Testis (tissue), 2 donors: Measurements from ENCODE around the gene MFSD12.

ENCODE experiments used
- CTCF ChIP-seq, 3 experiments: fragments of 450-650 bp in 2 of 3; fragments of 200-600 bp in 1 of 3; sonication (generic) in 1 of 3; IDR thresholded peaks; one replicate each; pipeline ENCODE4 v1.5.1; 2016 to 2019; ENCODE audit warnings: antibody characterized with exemption in 3 of 3, mild to moderate bottlenecking in 2 of 3, moderate library complexity in 1 of 3
- POLR2A ChIP-seq: fragments of 450-650 bp; IDR thresholded peaks from one replicate; pipeline ENCODE4 v1.6.1; 2017; ENCODE audit warnings: antibody characterized with exemption, mild to moderate bottlenecking, moderate library complexity

GRCh38 chr19:3604987-3605343, 47.6 kb upstream of the MFSD12 start:
- TF ChIP-seq CTCF (IDR thresholded peaks at IDR 0.05) = no peak
- TF ChIP-seq POLR2A = no peak
